ENCODE results near the gene PRKCZ.

- TF ChIP-seq CTCF (IDR thresholded peaks at IDR 0.05; ENCODE audit: insufficient read depth, low read depth, low read length) (no peak), EZH2 (IDR thresholded peaks at IDR 0.05; ENCODE audit: insufficient read depth, low read length) (no peak)
Measured at GRCh38 chr1:2185880-2186855, 136.0 kb downstream of the PRKCZ start.

Measured in astrocyte (in vitro differentiated cells and primary cell).